Stimulated activated naive CD8-positive, alpha-beta T cell treated with anti-CD3 and anti-CD28 coated beads, Interleukin-15, Interleukin-2, amounts not matched to agents 100 ng/mL and 50 ng/mL, for 24 hours (primary cell): ENCODE results near the gene IFT88.
"Not testable (repeated sequence)": the region's sequence is repeated elsewhere in the genome, so short reads cannot be mapped to it uniquely, and the experiment has no call there.

Source experiments
- H3K27ac Mint-ChIP-seq: one replicate; pipeline ENCODE4 v1.8.0; 2021; ENCODE audit warnings: mild to moderate bottlenecking, mixed read lengths
- H3K27me3 Mint-ChIP-seq: one replicate; pipeline ENCODE4 v1.8.0; 2021; ENCODE audit warnings: mixed read lengths
- H3K36me3 Mint-ChIP-seq: one replicate; pipeline ENCODE4 v1.8.0; 2021; ENCODE audit warnings: low read depth, mixed read lengths
- H3K4me1 Mint-ChIP-seq: one replicate; pipeline ENCODE4 v1.8.0; 2021; ENCODE audit warnings: low read depth, mixed read lengths
- H3K4me3 Mint-ChIP-seq: one replicate; pipeline ENCODE4 v1.8.0; 2021; ENCODE audit warnings: mild to moderate bottlenecking, mixed read lengths
- H3K9me3 Mint-ChIP-seq: one replicate; pipeline ENCODE4 v1.8.0; 2021; ENCODE audit warnings: mixed read lengths

IFT88 gene

GRCh38 chr13:20636079-20636478 lies 69.1 kb downstream of the IFT88 start:
- H3K27me3 Mint-ChIP-seq = no peaks in the 10 kb centered on the region
- H3K9me3 Mint-ChIP-seq = no peaks in the 10 kb centered on the region
- H3K4me1 Mint-ChIP-seq = no peaks in the 10 kb centered on the region

GRCh38 chr13:20637811-20638210 lies 70.9 kb downstream of the IFT88 start:
- Mint-ChIP-seq H3K4me1 (no peaks in the 10 kb centered on the region), H3K27ac (no peak overlapping the region), H3K4me3 (no peak overlapping the region), H3K27me3 (no peaks in the 10 kb centered on the region), H3K36me3 (peaks cover 7% of the 10 kb centered on the region), H3K9me3 (no peaks in the 10 kb centered on the region)

More at GRCh38 chr13:20636079-20636478, 69.1 kb downstream of the IFT88 start:
- no peak overlapping the region for H3K4me3 Mint-ChIP-seq
- H3K27ac Mint-ChIP-seq = no peak overlapping the region
- H3K36me3 Mint-ChIP-seq = peaks cover 8% of the 10 kb centered on the region

DNA sequence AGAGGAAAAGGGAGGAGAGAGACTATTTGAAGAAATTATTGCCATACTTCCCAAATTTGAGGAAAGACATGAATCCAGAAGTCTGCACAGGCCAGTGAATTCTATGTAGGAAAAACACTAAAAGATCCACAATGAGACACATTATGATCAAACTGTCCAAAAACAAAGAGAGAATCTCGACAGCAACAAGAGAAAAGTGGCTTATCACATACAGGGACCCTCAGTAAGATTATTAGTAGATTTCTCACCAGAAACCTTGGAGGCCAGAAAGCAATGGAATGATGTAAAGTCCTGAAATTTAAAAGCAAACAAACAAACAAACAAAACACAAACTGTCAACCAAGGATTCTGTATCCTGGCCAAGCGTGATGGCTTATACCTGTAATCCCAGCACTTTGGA lies 80.8 kb downstream of the IFT88 start:
- Mint-ChIP-seq H3K27ac (no peak overlapping the region), H3K4me3 (no peak overlapping the region), H3K9me3 (peaks cover 4% of the 10 kb centered on the region), H3K27me3 (no peaks in the 10 kb centered on the region), H3K4me1 (no peaks in the 10 kb centered on the region), H3K36me3 (peaks cover 18% of the 10 kb centered on the region)

GRCh38 chr13:20652946-20653345 lies 86.0 kb downstream of the IFT88 start:
- no peak overlapping the region for H3K4me3 Mint-ChIP-seq
- H3K36me3 Mint-ChIP-seq = peaks cover 4% of the 10 kb centered on the region
- H3K4me1 Mint-ChIP-seq = no peaks in the 10 kb centered on the region
- no peaks in the 10 kb centered on the region for H3K27me3 Mint-ChIP-seq
- H3K27ac Mint-ChIP-seq = no peak overlapping the region
- H3K9me3 Mint-ChIP-seq = no peaks in the 10 kb centered on the region

- Mint-ChIP-seq H3K27me3 (no peaks in the 10 kb centered on the region), H3K36me3 (peaks cover 9% of the 10 kb centered on the region), H3K4me3 (no peak overlapping the region), H3K27ac (no peak overlapping the region), H3K9me3 (no peaks in the 10 kb centered on the region), H3K4me1 (no peaks in the 10 kb centered on the region)
Observed at GRCh38 chr13:20654156-20654555, 87.2 kb downstream of the IFT88 start.

DNA sequence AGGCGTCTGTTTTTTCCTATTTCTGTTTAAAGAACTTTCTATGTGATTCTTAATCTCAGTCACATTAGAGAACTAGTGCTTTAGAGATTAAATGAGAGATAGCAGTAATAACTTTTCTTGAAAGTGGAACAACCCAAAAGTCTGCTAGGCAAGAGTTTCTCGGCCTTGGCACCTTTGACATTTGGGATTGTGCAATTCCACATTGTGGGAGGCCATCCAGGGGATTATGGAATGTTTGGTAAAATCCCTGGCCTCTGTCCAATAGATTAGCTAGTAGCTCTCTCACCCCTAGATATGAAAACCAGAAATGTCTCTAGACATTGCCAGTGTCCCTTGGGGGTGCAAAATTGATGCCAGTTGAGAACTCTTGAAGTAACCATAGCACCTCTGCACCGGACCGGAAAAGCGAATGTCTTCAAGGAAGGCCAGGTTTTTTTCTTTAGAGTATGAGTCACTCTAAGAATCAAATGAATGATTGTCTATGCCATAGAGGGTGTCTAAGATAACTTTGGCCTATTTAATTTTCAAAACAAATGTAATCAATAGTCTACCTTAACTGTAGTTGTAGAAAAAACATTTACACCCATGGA lies 91.6 kb downstream of the IFT88 start:
- H3K4me3 Mint-ChIP-seq = no peak overlapping the region
- H3K36me3 Mint-ChIP-seq = peaks cover 17% of the 10 kb centered on the region
- H3K27ac Mint-ChIP-seq = no peak overlapping the region
- no peaks in the 10 kb centered on the region for H3K9me3 Mint-ChIP-seq
- H3K4me1 Mint-ChIP-seq = no peaks in the 10 kb centered on the region
- no peaks in the 10 kb centered on the region for H3K27me3 Mint-ChIP-seq

- no peaks in the 10 kb centered on the region for H3K9me3 Mint-ChIP-seq
- H3K4me1 Mint-ChIP-seq = no peaks in the 10 kb centered on the region
- H3K36me3 Mint-ChIP-seq = peaks cover 12% of the 10 kb centered on the region
- no peak overlapping the region for H3K4me3 Mint-ChIP-seq
- H3K27me3 Mint-ChIP-seq = no peaks in the 10 kb centered on the region
- H3K27ac Mint-ChIP-seq = no peak overlapping the region
Observed at GRCh38 chr13:20664351-20664750, 97.4 kb downstream of the IFT88 start.

GRCh38 chr13:20666948-20667347 lies 100.0 kb downstream of the IFT88 start:
- Mint-ChIP-seq H3K27ac (no peak overlapping the region), H3K36me3 (peaks cover 4% of the 10 kb centered on the region), H3K27me3 (no peaks in the 10 kb centered on the region), H3K4me3 (no peak overlapping the region), H3K4me1 (no peaks in the 10 kb centered on the region), H3K9me3 (no peaks in the 10 kb centered on the region)

GRCh38 chr13:20667857-20668437 lies 101.0 kb downstream of the IFT88 start:
- no peaks in the 10 kb centered on the region for H3K27me3 Mint-ChIP-seq
- H3K27ac Mint-ChIP-seq = no peak overlapping the region
- H3K36me3 Mint-ChIP-seq = peaks cover 4% of the 10 kb centered on the region
- H3K9me3 Mint-ChIP-seq = no peaks in the 10 kb centered on the region
- no peaks in the 10 kb centered on the region for H3K4me1 Mint-ChIP-seq
- no peak overlapping the region for H3K4me3 Mint-ChIP-seq

- no peaks in the 10 kb centered on the region for H3K27me3 Mint-ChIP-seq
- H3K4me3 Mint-ChIP-seq = no peak overlapping the region
- H3K4me1 Mint-ChIP-seq = no peaks in the 10 kb centered on the region
- no peak overlapping the region for H3K27ac Mint-ChIP-seq
- H3K36me3 Mint-ChIP-seq = peaks cover 11% of the 10 kb centered on the region
- H3K9me3 Mint-ChIP-seq = no peaks in the 10 kb centered on the region
Observed at GRCh38 chr13:20669162-20669561, 102.2 kb downstream of the IFT88 start.

DNA sequence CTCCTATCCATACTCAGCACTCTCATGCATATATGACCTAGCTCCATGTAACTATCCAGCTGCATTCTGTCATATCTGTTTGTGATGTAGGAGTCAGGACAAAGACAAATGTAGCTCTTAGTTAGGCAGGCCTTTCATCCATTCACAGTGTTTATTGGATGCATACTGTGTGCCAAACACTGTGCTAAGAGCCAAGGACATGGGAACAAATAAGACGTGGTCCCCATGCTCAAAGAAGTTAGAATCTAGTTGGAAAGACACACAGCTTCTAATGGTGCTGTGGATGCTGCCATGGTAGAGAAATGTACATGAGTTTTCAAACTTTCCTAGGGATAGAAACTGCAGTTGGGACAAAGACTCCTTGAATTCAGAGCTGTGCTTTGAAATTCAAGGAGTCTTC lies 104.8 kb downstream of the IFT88 start:
- Mint-ChIP-seq H3K9me3 (no peaks in the 10 kb centered on the region), H3K4me1 (no peaks in the 10 kb centered on the region), H3K27ac (no peak overlapping the region), H3K27me3 (no peaks in the 10 kb centered on the region), H3K36me3 (peaks cover 7% of the 10 kb centered on the region), H3K4me3 (no peak overlapping the region)

- Mint-ChIP-seq H3K27me3 (no peaks in the 10 kb centered on the region), H3K27ac (no peak overlapping the region), H3K4me1 (no peaks in the 10 kb centered on the region), H3K36me3 (peaks cover 7% of the 10 kb centered on the region), H3K9me3 (no peaks in the 10 kb centered on the region), H3K4me3 (no peak overlapping the region)
Observed at GRCh38 chr13:20672772-20673171, 105.8 kb downstream of the IFT88 start.

GRCh38 chr13:20673715-20674114 lies 106.8 kb downstream of the IFT88 start:
- no peaks in the 10 kb centered on the region for H3K9me3 Mint-ChIP-seq

GRCh38 chr13:20676213-20676612 lies 109.3 kb downstream of the IFT88 start:
- Mint-ChIP-seq H3K9me3 (no peaks in the 10 kb centered on the region), H3K27me3 (no peaks in the 10 kb centered on the region), H3K36me3 (peaks cover 7% of the 10 kb centered on the region), H3K4me1 (no peaks in the 10 kb centered on the region), H3K4me3 (no peak overlapping the region), H3K27ac (no peak overlapping the region)

More at GRCh38 chr13:20673715-20674114, 106.8 kb downstream of the IFT88 start:
- Mint-ChIP-seq H3K27me3 (no peaks in the 10 kb centered on the region), H3K27ac (no peak overlapping the region), H3K36me3 (peaks cover 7% of the 10 kb centered on the region), H3K4me3 (no peak overlapping the region), H3K4me1 (no peaks in the 10 kb centered on the region)

DNA sequence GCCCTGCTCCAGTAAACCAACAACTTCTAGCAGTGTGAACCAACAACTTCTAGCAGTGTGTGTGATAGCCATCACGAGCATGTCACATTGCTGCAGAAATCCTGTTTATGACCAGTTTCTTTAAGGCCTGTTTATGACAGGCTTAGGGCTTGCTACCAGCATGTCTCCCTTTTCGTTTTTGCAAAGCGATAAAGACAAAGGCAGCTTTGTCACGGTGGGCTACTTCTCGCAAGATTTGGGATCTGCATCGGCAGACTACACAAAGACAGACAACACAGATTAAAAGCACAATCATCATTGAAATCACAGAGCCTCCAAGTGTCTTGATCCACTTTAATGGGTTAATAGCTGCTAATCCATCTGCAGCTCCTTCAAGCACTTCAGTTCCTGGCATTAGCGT lies 111.6 kb downstream of the IFT88 start:
- H3K27me3 Mint-ChIP-seq, H3K9me3 Mint-ChIP-seq, H3K27ac Mint-ChIP-seq, H3K4me1 Mint-ChIP-seq, H3K4me3 Mint-ChIP-seq, H3K36me3 Mint-ChIP-seq: not testable (repeated sequence)

DNA sequence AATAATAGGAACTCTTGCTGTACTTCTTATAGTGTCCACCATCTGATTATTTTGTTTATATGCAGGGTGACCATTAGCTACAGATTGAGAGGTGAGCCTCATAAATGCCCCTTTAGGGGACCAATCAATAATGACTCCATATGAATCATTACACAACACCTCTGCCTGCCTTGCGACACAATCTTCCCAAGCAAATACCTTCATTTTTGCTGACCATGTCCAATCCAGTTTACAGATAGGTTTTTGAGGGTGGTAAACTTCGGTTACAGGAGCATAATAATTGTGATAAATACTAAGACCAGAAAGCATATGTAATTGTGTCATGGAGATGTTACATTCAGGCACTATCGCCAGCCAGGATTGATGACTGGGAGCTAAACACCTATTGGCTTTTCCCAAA lies 112.9 kb downstream of the IFT88 start:
- no peak overlapping the region for H3K27ac Mint-ChIP-seq
- no peak overlapping the region for H3K4me3 Mint-ChIP-seq
- H3K27me3 Mint-ChIP-seq = no peaks in the 10 kb centered on the region
- no peaks in the 10 kb centered on the region for H3K9me3 Mint-ChIP-seq
- no peaks in the 10 kb centered on the region for H3K4me1 Mint-ChIP-seq
- peaks cover 3% of the 10 kb centered on the region for H3K36me3 Mint-ChIP-seq
